RWPE1 (cell line): ENCODE measurements around the gene CASK.

Experiments
- CTCF ChIA-PET: fragments of 350-600 bp; sonication (Branson Sonifier 250); formaldehyde crosslinking; extraction: SDS; loops from one replicate; lab custom pipeline; 2021; lab: Yijun Ruan, JAX
- POLR2A ChIA-PET: fragments of 400-600 bp; formaldehyde crosslinking; extraction: SDS; loops from one replicate; lab custom pipeline; 2020; ENCODE audit warnings: antibody characterized with exemption; ENCODE audit not compliant: low non-redundant PET; lab: Yijun Ruan, JAX
- DNase-seq: peaks from one replicate; pipeline ENCODE4 v3.0.0; 2012; ENCODE audit warnings: low spot score
- H3K27ac ChIP-seq: fragments of 450-650 bp; 2 replicates; pipeline ENCODE4 v1.5.1; 2017
- TF ChIP-seq, protein P1 (sequence below): fragments of 450-650 bp; conservative IDR thresholded peaks from 2 replicates; pipeline ENCODE4 v1.5.1; 2017; ENCODE audit warnings: low read depth, mild to moderate bottlenecking

The CASK gene

DNA sequence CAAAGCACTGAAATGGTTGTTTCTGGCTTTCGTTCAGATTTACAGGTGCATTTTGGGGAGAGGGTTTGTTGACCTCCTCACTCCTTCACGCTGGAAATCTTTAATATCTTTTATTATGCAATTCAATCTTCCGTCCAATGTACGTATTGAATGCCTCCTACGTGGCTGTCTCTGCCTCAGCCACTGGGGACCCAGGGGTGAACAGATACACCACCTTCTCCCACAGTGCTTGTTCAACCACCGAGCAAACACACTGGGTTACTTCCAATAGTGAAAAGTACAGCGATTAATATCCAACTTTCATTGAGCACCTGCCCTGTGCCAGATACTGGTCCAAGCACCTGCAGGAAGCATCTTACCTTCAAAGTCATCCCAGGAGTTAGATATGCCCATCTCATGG is 424.2 kb downstream of the CASK start:
- no peak for DNase-seq
- TF ChIP-seq, protein P1, sequence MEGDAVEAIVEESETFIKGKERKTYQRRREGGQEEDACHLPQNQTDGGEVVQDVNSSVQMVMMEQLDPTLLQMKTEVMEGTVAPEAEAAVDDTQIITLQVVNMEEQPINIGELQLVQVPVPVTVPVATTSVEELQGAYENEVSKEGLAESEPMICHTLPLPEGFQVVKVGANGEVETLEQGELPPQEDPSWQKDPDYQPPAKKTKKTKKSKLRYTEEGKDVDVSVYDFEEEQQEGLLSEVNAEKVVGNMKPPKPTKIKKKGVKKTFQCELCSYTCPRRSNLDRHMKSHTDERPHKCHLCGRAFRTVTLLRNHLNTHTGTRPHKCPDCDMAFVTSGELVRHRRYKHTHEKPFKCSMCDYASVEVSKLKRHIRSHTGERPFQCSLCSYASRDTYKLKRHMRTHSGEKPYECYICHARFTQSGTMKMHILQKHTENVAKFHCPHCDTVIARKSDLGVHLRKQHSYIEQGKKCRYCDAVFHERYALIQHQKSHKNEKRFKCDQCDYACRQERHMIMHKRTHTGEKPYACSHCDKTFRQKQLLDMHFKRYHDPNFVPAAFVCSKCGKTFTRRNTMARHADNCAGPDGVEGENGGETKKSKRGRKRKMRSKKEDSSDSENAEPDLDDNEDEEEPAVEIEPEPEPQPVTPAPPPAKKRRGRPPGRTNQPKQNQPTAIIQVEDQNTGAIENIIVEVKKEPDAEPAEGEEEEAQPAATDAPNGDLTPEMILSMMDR = no peak
- POLR2A ChIA-PET = no interaction called here
- CTCF ChIA-PET = no interaction called here
- no peak overlapping the region for H3K27ac ChIP-seq

DNA sequence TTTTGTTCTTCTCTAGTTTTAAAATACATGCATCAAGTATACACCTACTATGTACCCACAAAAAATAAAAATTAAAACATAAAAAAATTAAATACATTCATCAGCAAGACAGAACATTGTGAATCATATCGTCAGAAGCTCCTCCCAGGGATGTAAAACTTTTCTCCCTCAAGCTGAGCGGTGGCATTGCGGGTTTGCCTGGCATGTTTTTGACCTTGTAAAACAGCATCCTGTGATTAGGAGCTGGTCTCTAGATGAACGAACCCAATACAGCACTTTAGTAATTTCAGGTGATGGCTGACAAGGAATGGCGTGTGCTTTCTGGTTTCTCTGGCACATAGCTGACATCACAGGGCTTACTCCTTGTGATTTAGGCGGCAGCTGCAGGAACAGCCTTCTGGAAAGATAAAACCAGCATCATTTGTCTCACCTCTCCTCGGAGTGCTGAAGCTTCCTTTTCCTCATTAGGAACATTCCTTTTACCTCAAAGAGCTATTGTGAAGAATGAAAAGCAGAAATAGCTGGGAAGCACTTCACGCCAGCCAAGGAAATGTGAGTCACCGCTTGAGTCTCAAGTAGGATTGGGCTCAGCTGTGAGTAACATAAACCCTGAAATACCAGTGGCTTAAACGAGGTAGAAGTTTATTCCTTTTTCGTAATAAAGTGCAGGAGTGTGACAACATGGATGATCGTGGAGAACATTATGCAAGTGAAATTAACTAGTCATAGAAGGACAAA is 431.9 kb downstream of the CASK start:
- ChIA-PET POLR2A (no interaction called here), CTCF (no interaction called here)
- peak; percentile 55 for DNase-seq
- TF ChIP-seq, protein P1 = no peak
- H3K27ac ChIP-seq = peak overlapping the region; percentile 70

DNA sequence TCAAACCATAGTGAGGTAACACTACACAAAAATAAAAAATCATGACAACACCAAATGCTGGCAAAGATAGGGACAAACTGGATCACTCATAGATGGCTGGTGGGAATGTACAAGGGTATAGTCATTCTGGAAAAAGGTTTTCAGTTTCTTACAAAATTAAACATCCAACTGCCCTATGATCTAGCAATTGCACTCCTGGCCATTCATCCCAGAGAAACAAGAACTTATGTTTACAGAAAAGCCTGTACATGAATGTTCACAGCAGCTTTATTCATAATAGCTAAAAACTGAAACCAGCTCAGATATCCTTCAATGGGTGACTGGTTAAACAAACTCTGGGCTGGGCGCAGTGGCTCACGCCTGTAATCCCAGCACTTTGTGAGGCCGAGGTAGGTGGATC is 432.9 kb downstream of the CASK start:
- TF ChIP-seq, protein P1 = no peak
- POLR2A ChIA-PET = no interaction called here
- CTCF ChIA-PET = no interaction called here
- no peak overlapping the region for H3K27ac ChIP-seq
- DNase-seq = no peak

- H3K27ac ChIP-seq = no peak overlapping the region
- CTCF ChIA-PET = no interaction called here
- POLR2A ChIA-PET = no interaction called here
- TF ChIP-seq, protein P1 = no peak
- no peak for DNase-seq
Observed at GRCh38 chrX:41482154-41482850, 441.1 kb downstream of the CASK start.

GRCh38 chrX:41481264-41482109 is 441.9 kb downstream of the CASK start:
- ChIA-PET CTCF (no interaction called here), POLR2A (no interaction called here)
- no peak for DNase-seq
- TF ChIP-seq, protein P1 = no peak
- H3K27ac ChIP-seq = no peak overlapping the region
